Osteoblast (primary cell): Measurements from ENCODE around the gene MAP3K10. TPM values are rescaled to one million over a fixed set of nuclear protein-coding genes. Genes with fewer than 3 reads are reported as not detected.

Experiments
- DNase-seq: peaks from one replicate; pipeline ENCODE4 v3.0.0; 2011; ENCODE audit warnings: low spot score, mixed read lengths; ENCODE audit not compliant: insufficient read length; ENCODE audit errors: missing footprints
- H2AFZ ChIP-seq: 2 replicates; pipeline ENCODE4 v1.6.0; 2011; ENCODE audit warnings: mild to moderate bottlenecking, low read length
- H3K27ac ChIP-seq: 2 replicates; pipeline ENCODE4 v1.5.1; 2011; ENCODE audit warnings: mild to moderate bottlenecking, low read depth, low read length, moderate library complexity
- H3K27me3 ChIP-seq: 2 replicates; pipeline ENCODE4 v1.6.0; 2012; ENCODE audit warnings: mild to moderate bottlenecking, control low read depth, inconsistent platforms, low read length, moderate library complexity; ENCODE audit not compliant: insufficient read depth
- H3K36me3 ChIP-seq: 2 replicates; pipeline ENCODE4 v1.5.1; 2011; ENCODE audit warnings: mild to moderate bottlenecking, low read length, control low read depth, moderate library complexity; ENCODE audit not compliant: insufficient read depth
- H3K4me1 ChIP-seq: 2 replicates; pipeline ENCODE4 v1.5.1; 2011; ENCODE audit warnings: mild to moderate bottlenecking, low read length, control low read depth, moderate library complexity; ENCODE audit not compliant: insufficient read depth
- H3K4me2 ChIP-seq: 2 replicates; pipeline ENCODE4 v1.6.0; 2011; ENCODE audit warnings: mild to moderate bottlenecking, low read length; ENCODE audit not compliant: insufficient read depth
- H3K4me3 ChIP-seq: fragments of 200-600 bp; sonication (generic); 3 replicates; pipeline ENCODE4 v1.5.1; 2012; ENCODE audit warnings: mild to moderate bottlenecking, low read length, inconsistent platforms; ENCODE audit not compliant: insufficient read depth
- H3K79me2 ChIP-seq: 2 replicates; pipeline ENCODE4 v1.6.0; 2012; ENCODE audit warnings: mild to moderate bottlenecking, low read length, control low read depth, inconsistent platforms; ENCODE audit not compliant: insufficient read depth
- H3K9me3 ChIP-seq: 2 replicates; pipeline ENCODE4 v1.5.1; 2011; ENCODE audit warnings: low read depth, low read length, control low read depth
- H4K20me1 ChIP-seq: 2 replicates; pipeline ENCODE4 v1.6.0; 2012; ENCODE audit warnings: mild to moderate bottlenecking, low read length, control low read depth; ENCODE audit not compliant: insufficient read depth
- CTCF ChIP-seq: IDR thresholded peaks from 2 replicates; pipeline ENCODE4 v1.5.1; 2011; ENCODE audit warnings: mild to moderate bottlenecking, low read depth, low read length, moderate library complexity; ENCODE audit errors: extremely low read depth
- total RNA-seq: library from RNA; depleted of rRNA; stranded (reverse); fragments of >200 nt; gene quantifications from 2 replicates; pipeline ENCODE4 v1.2.3, GENCODE V29; 2012

The MAP3K10 gene
- total RNA-seq, 1 donor: 9.8 TPM

- Histone ChIP-seq H2AFZ (no peak overlapping the region), H3K27ac (no peak overlapping the region)
- DNase-seq: peak; percentile 100
These were observed 30.8 kb downstream of the MAP3K10 start for GRCh38 chr19:40221858-40222619.

DNA sequence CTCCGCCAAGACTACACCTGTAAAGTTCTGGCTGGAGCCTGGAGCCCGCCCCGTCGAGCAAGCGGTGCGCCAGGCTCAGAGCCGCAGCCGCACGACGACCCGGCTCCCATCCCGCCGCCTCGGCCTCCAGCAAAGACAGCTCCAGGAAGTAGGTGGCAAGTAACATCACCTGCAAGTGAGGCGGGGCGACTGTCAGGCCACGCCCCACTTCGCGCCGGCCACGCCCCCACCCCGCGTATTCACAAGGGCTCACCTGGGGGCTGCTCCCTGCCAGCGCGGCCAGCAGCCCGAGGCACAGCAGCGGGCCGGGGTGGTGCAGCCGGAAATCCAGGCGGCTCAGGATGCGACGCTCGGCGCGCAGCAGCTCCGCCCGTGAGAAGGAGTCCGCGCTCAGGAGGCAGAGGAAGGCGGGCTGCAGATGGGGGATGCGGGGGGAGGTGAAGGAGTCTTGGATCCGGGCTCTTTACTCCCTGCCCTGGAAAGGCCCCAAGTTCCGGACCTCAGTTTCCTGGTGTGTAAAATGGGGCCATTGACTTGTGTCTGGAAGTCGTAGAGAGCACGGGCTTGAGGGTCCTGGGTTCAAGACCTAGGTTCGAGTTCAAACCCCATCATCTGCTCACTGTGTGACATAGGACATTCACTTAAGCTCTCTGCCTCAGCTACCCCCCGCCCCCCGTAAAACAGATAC, 32.1 kb downstream of the MAP3K10 start:
- Histone ChIP-seq H3K27ac (no peak overlapping the region), H3K9me3 (no peaks in the 10 kb centered on the region), H3K4me3 (no peak overlapping the region), H3K4me1 (peaks cover 12% of the 10 kb centered on the region), H3K27me3 (peaks cover 6% of the 10 kb centered on the region), H3K36me3 (no peaks in the 10 kb centered on the region), H2AFZ (no peak overlapping the region), H3K4me2 (no peak overlapping the region), H3K79me2 (no peaks in the 10 kb centered on the region), H4K20me1 (peaks cover 3% of the 10 kb centered on the region)
- DNase-seq: peak; percentile 42
- TF ChIP-seq CTCF: no peak

More at GRCh38 chr19:40221858-40222619, 30.8 kb downstream of the MAP3K10 start:
- Histone ChIP-seq H3K36me3 (no peaks in the 10 kb centered on the region), H3K79me2 (no peaks in the 10 kb centered on the region), H3K4me3 (no peak overlapping the region), H4K20me1 (peaks cover 4% of the 10 kb centered on the region), H3K4me1 (peaks cover 12% of the 10 kb centered on the region), H3K4me2 (no peak overlapping the region), H3K9me3 (no peaks in the 10 kb centered on the region), H3K27me3 (peaks cover 10% of the 10 kb centered on the region)
- peak; percentile 97 for TF ChIP-seq CTCF

DNA sequence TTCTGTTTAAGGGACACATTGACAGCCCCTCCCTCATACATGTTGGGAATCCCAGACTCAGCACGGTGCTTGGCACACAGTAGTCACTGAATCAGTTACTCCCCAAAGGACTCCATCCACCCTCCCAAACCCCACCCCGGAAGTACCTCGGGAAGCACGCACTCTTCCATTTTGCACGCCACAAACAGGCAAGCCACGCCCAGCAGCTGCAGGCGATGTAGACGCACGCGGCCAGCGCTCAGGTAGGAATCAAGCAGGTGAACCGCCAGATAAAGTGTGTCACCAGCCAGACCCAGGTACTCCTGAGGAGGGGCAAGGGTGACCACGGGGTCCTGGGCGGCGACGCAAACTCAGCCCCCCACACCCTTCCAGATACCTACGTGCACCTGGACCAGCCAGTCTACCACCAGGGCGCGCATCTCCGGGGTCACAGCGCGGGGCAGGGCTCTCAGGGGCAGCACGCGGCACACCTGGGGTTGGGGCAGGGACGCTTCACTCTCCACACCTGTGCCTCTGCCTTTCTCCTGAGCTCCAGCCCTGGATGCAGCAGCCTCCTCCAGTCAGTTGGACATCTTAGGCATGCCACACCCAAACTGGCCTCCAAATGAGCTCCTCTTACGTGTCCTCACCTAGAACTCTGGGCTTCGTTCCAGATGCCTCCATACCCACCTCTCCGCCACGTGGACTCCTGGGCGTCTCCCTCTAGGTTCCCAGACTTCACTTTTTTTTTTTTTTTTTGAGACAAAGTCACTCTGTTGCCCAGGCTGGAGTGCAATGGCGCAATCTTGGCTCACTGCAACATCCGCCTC, 33.3 kb downstream of the MAP3K10 start:
- Histone ChIP-seq H3K36me3 (no peaks in the 10 kb centered on the region), H3K4me3 (no peak overlapping the region), H4K20me1 (no peaks in the 10 kb centered on the region), H3K79me2 (no peaks in the 10 kb centered on the region), H3K4me1 (peaks cover 15% of the 10 kb centered on the region), H3K4me2 (no peak overlapping the region), H3K9me3 (no peaks in the 10 kb centered on the region), H2AFZ (no peak overlapping the region), H3K27ac (no peak overlapping the region), H3K27me3 (peaks cover 3% of the 10 kb centered on the region)
- no peak for DNase-seq
- TF ChIP-seq CTCF: no peak
